HEK293T (cell line): ENCODE measurements around the gene RNF187.

Experiments used
- SUZ12 ChIP-seq: fragments of 450-650 bp; IDR thresholded peaks from 2 replicates; pipeline ENCODE4 v1.6.1; 2016; ENCODE audit warnings: mild to moderate bottlenecking
- TARDBP ChIP-seq: fragments of 450-650 bp; IDR thresholded peaks from 2 replicates; pipeline ENCODE4 v1.6.1; 2016

GRCh38 chr1:228494391-228494790 lies 7.2 kb downstream of the RNF187 start:
- no peak for TF ChIP-seq TARDBP
- TF ChIP-seq SUZ12: no peak
